Adrenal gland (tissue), 12 donors: ENCODE results near the gene SLC7A1. TPM values are rescaled to one million over a fixed set of nuclear protein-coding genes. Genes with fewer than 3 reads are reported as not detected.

Source experiments
- DNase-seq, 7 donors: peaks; one replicate each; pipeline ENCODE4 v3.0.0-alpha.2; 2019 to 2020
- H3K27ac ChIP-seq, 5 donors: fragments of 200-600 bp; sonication (generic) in 4 of 5; 1 replicate in 3 of 5; 2 replicates in 2 of 5; pipeline versions ENCODE4 v1.5.1 to v1.8.0; 2016 to 2020; ENCODE audit warnings: mild to moderate bottlenecking in 1 of 5
- H3K27me3 ChIP-seq: fragments of 200-600 bp; 2 replicates; pipeline ENCODE4 v1.8.0; 2021
- H3K36me3 ChIP-seq, 2 donors: fragments of 200-600 bp; replicated peaks in 1 of 2; 1 replicate in 1 of 2; 2 replicates in 1 of 2; pipeline versions ENCODE4 v1.5.1 to v1.8.0; 2018 to 2022
- H3K4me1 ChIP-seq, 2 donors: fragments of 200-600 bp; replicated peaks in 1 of 2; 1 replicate in 1 of 2; 2 replicates in 1 of 2; pipeline versions ENCODE4 v1.5.1 to v1.8.0; 2018 to 2021
- H3K4me3 ChIP-seq, 4 donors: fragments of 200-600 bp; sonication (generic) in 3 of 4; one replicate each; pipeline ENCODE4 v1.5.1; 2016 to 2018
- H3K9me3 ChIP-seq, 3 donors: fragments of 200-600 bp; sonication (generic) in 1 of 3; replicated peaks in 1 of 3; 1 replicate in 2 of 3; 2 replicates in 1 of 3; pipeline versions ENCODE4 v1.5.1 to v1.8.0; 2016 to 2021
- CTCF ChIP-seq, 6 experiments: fragments of 450-650 bp in 4 of 6; fragments of 200-600 bp in 2 of 6; sonication (generic) in 1 of 6; IDR thresholded peaks; 1 replicate in 5 of 6; 2 replicates in 1 of 6; pipeline versions ENCODE4 v1.5.1 to v1.8.0; 2016 to 2021; ENCODE audit warnings: antibody characterized with exemption in 6 of 6, mild to moderate bottlenecking in 2 of 6, moderate library complexity in 1 of 6
- POLR2A ChIP-seq, 2 donors: fragments of 450-650 bp; IDR thresholded peaks; one replicate each; pipeline ENCODE4 v1.6.1; 2017; ENCODE audit warnings: antibody characterized with exemption in 2 of 2, mild to moderate bottlenecking in 2 of 2, moderate library complexity in 1 of 2
- WGBS, 4 donors: extraction: QIAGEN DNeasy Blood & Tissue Kit in 2 of 4; methylation state at CpG; one replicate each; pipeline versions ENCODE4 v1.1.5 to v1.1.7; 2013 to 2017; 5-methylcytosine and 5-hydroxymethylcytosine counted together
- intact Hi-C, 2 donors: fragments of 100-400 bp; cut with DNase I; formaldehyde crosslinking; loops; one replicate each; pipeline versions ENCODE4 v1.14.1 to v1.15.0; 2022 to 2023
- polyA plus RNA-seq, 3 donors: library from polyadenylated mRNA; stranded (reverse); fragments of 200-250 nt in 2 of 3; fragments of 350-450 nt in 1 of 3; fragmentation: Illumina TruSeq in 1 of 3; extraction: RNeasy Lipid Tissue Mini Kit (QIAGEN cat#74804) in 1 of 3; gene quantifications; one replicate each; pipeline ENCODE4 v1.2.3, GENCODE V29; 2013 to 2014
- total RNA-seq, 9 donors: library from RNA; depleted of rRNA in 4 of 9; stranded (reverse); fragments of >200 nt in 4 of 9; fragments of 120-200 nt in 1 of 9; fragmentation: NEBNext Ultra II Directional in 1 of 9; extraction: Animal tissue kit (Norgen Biotek cat#: 25700) in 1 of 9; gene quantifications; one replicate each; pipeline versions ENCODE4 v1.1.0 to v1.2.4, GENCODE V29; 2013 to 2023
- donor health status: healthy with polysubstance abuse.
- donor health status: Bipolar disorder and iron deficiency.
- donor health status: DM: yes; HTN: yes; CAD: no.
- donor health status: DM: no; HTN: no; CAD: no.
- donor health status: DM: no; HTN: no; CAD: no.
- donor health status: DM: yes; HTN: yes; CAD: no.

SLC7A1 gene
- total and polyA plus RNA-seq, 12 donors, result 2.2 to 87.6 (median 6.2) TPM

GRCh38 chr13:29587645-29588044, 7.8 kb downstream of the SLC7A1 start:
- intact Hi-C loops, result no loop called here
- Histone ChIP-seq H3K27me3 (no peaks in the 10 kb centered on the region), H3K4me3 (no peak overlapping the region), H3K27ac (no peak overlapping the region), H3K36me3 (no peaks in the 10 kb centered on the region), H3K4me1 (no peaks in the 10 kb centered on the region), H3K9me3 (no peaks in the 10 kb centered on the region)
- 70 to 76% (median 74%) methylated on average over 3 to 7 of the region's 7 CpGs for WGBS, 4 donors
- TF ChIP-seq POLR2A (IDR thresholded peaks at IDR 0.05) (no peak), CTCF (IDR thresholded peaks at IDR 0.05) (no peak)
- no peak for DNase-seq

- 84 to 90% (median 86%) methylated on average over 6 to 7 of the region's 7 CpGs for WGBS, 4 donors
- no peak overlapping the region for H3K4me3 ChIP-seq
- TF ChIP-seq POLR2A (IDR thresholded peaks at IDR 0.05) (no peak), CTCF (IDR thresholded peaks at IDR 0.05) (no peak)
- H3K27me3 ChIP-seq, result no peaks in the 10 kb centered on the region
- no peak for DNase-seq
- no peaks in the 10 kb centered on the region for H3K9me3 ChIP-seq
- intact Hi-C loops, result no loop called here
- no peaks in the 10 kb centered on the region for H3K36me3 ChIP-seq
- H3K27ac ChIP-seq, result no peak overlapping the region
- H3K4me1 ChIP-seq, result peaks cover 8% of the 10 kb centered on the region in 2 donors
Observed at GRCh38 chr13:29583073-29583785, 12.3 kb downstream of the SLC7A1 start.

GRCh38 chr13:29582171-29582570, 13.3 kb downstream of the SLC7A1 start:
- TF ChIP-seq CTCF (IDR thresholded peaks at IDR 0.05), result no peak
- no peak for TF ChIP-seq POLR2A (IDR thresholded peaks at IDR 0.05)
- intact Hi-C loops, result no loop called here
- H3K36me3 ChIP-seq, result no peaks in the 10 kb centered on the region
- H3K27me3 ChIP-seq, result no peaks in the 10 kb centered on the region
- no peaks in the 10 kb centered on the region for H3K9me3 ChIP-seq
- DNase-seq, result peak in 1 of 7 donors; percentile 18
- no peak overlapping the region for H3K27ac ChIP-seq
- 52 to 76% (median 57%) methylated on average over 10 of the region's 10 CpGs for WGBS, 4 donors
- H3K4me3 ChIP-seq, result no peak overlapping the region
- peaks cover 11 to 14% of the 10 kb centered on the region in 2 donors for H3K4me1 ChIP-seq

GRCh38 chr13:29581666-29582065, 13.8 kb downstream of the SLC7A1 start:
- Histone ChIP-seq H3K4me1 (peaks cover 11 to 19% of the 10 kb centered on the region in 2 donors), H3K4me3 (no peak overlapping the region), H3K9me3 (no peaks in the 10 kb centered on the region), H3K27me3 (no peaks in the 10 kb centered on the region), H3K36me3 (no peaks in the 10 kb centered on the region), H3K27ac (no peak overlapping the region)
- intact Hi-C loops, result no loop called here
- no peak for TF ChIP-seq CTCF (IDR thresholded peaks at IDR 0.05)
- TF ChIP-seq POLR2A (IDR thresholded peaks at IDR 0.05), result no peak
- WGBS, 4 donors, result 72 to 75% (median 74%) methylated on average over 7 of the region's 7 CpGs
- DNase-seq, result no peak
